Activated gamma-delta T cell (primary cell): Measurements from ENCODE around the gene CRYZ.

Source experiments
- DNase-seq: peaks from one replicate; lab custom pipeline; 2025; lab: John Stamatoyannopoulos, UW

Gene CRYZ

GRCh38 chr1:74731399-74732052 is 1.3 kb downstream of the CRYZ start:
- no peak for DNase-seq

- DNase-seq = no peak
Measured at GRCh38 chr1:74729741-74730478, 2.9 kb downstream of the CRYZ start.

GRCh38 chr1:74728736-74729135 is 4.1 kb downstream of the CRYZ start:
- no peak for DNase-seq

GRCh38 chr1:74726063-74726462 is 6.8 kb downstream of the CRYZ start:
- DNase-seq = no peak

- no peak for DNase-seq
Measured at GRCh38 chr1:74717626-74718025, 15.2 kb downstream of the CRYZ start.

GRCh38 chr1:74716822-74717221 is 16.0 kb downstream of the CRYZ start:
- no peak for DNase-seq

GRCh38 chr1:74715806-74716205 is 17.0 kb downstream of the CRYZ start:
- DNase-seq = no peak

GRCh38 chr1:74715236-74715502 is 17.7 kb downstream of the CRYZ start:
- DNase-seq = no peak

GRCh38 chr1:74714429-74715235 is 18.2 kb downstream of the CRYZ start:
- no peak for DNase-seq

GRCh38 chr1:74713849-74714248 is 19.0 kb downstream of the CRYZ start:
- no peak for DNase-seq

GRCh38 chr1:74712881-74713280 is 20.0 kb downstream of the CRYZ start:
- DNase-seq = no peak

GRCh38 chr1:74703386-74704182 is 29.3 kb downstream of the CRYZ start:
- DNase-seq = no peak

- no peak for DNase-seq
Measured at GRCh38 chr1:74699331-74699730, 33.5 kb downstream of the CRYZ start.

- DNase-seq = no peak
Measured at GRCh38 chr1:74697832-74698231, 35.0 kb downstream of the CRYZ start.

- DNase-seq = no peak
Measured at GRCh38 chr1:74693473-74693872, 39.4 kb downstream of the CRYZ start.

GRCh38 chr1:74690909-74691308 is 41.9 kb downstream of the CRYZ start:
- no peak for DNase-seq

- no peak for DNase-seq
Measured at GRCh38 chr1:74690364-74690696, 42.5 kb downstream of the CRYZ start.

GRCh38 chr1:74689621-74690363 is 43.1 kb downstream of the CRYZ start:
- no peak for DNase-seq

GRCh38 chr1:74686928-74687327 is 45.9 kb downstream of the CRYZ start:
- DNase-seq = no peak

- DNase-seq = no peak
Measured at GRCh38 chr1:74684301-74684700, 48.5 kb downstream of the CRYZ start.

- no peak for DNase-seq
Measured at GRCh38 chr1:74683656-74684055, 49.2 kb downstream of the CRYZ start.

GRCh38 chr1:74681851-74682250 is 51.0 kb downstream of the CRYZ start:
- DNase-seq = no peak
